ENCODE results near the gene FAM81B. TPM values are rescaled to one million over a fixed set of nuclear protein-coding genes. Genes with fewer than 3 reads are reported as not detected.

Gene FAM81B
- total RNA-seq, 2 experiments from 2014 or later: not detected

GRCh38 chr5:95445442-95445841 is 54.3 kb downstream of the FAM81B start:
- Histone ChIP-seq H3K4me1 (ENCODE audit: insufficient read depth, low read length, poor library complexity, severe bottlenecking) (no peaks in the 10 kb centered on the region), H3K79me2 (ENCODE audit: insufficient read depth, low read depth, low read length) (no peaks in the 10 kb centered on the region), H3K4me3 (ENCODE audit: low read depth, low read length, poor library complexity, severe bottlenecking) (no peak overlapping the region), H3K4me2 (ENCODE audit: low read length) (no peak overlapping the region), H4K20me1 (ENCODE audit: insufficient read depth, low read length) (no peaks in the 10 kb centered on the region), H3K9me2 (ENCODE audit: insufficient read depth, low read length) (no peaks in the 10 kb centered on the region), H3K27ac (ENCODE audit: low read depth, low read length, poor library complexity, severe bottlenecking) (no peak overlapping the region), H2AFZ (ENCODE audit: low read length) (no peak overlapping the region), H3K9me3 (ENCODE audit: low read length) (no peaks in the 10 kb centered on the region), H3K36me3 (ENCODE audit: insufficient read depth, low read length) (no peaks in the 10 kb centered on the region)
- DNase-seq (ENCODE audit: low spot score): no peak
- TF ChIP-seq CTCF (conservative IDR thresholded peaks at IDR 0.05; ENCODE audit: low read length): no peak
- no peak for TF ChIP-seq EZH2phosphoT487 (IDR thresholded peaks at IDR 0.05; ENCODE audit: borderline replicate concordance, low read depth, low read length)
- no TSS peak for BruUV-seq (replicated peaks)
- ChIA-PET CTCF (ENCODE audit: unreplicated experiment) (no interaction called here), POLR2A (interaction anchor here (1.2 kb wide), 1 partner anchor 38 kb away, joined by 3 read pairs; no protein-coding TSS in a partner anchor)
- intact Hi-C loops (cut with micrococcal nuclease; ENCODE audit: unreplicated experiment): no loop called here

GRCh38 chr5:95445995-95446394 is 54.8 kb downstream of the FAM81B start:
- H3K79me2 ChIP-seq (ENCODE audit: insufficient read depth, low read depth, low read length): no peaks in the 10 kb centered on the region
- no peak for TF ChIP-seq CTCF (conservative IDR thresholded peaks at IDR 0.05; ENCODE audit: low read length)
- no peak for TF ChIP-seq EZH2phosphoT487 (IDR thresholded peaks at IDR 0.05; ENCODE audit: borderline replicate concordance, low read depth, low read length)
- DNase-seq (ENCODE audit: low spot score): no peak
- no peaks in the 10 kb centered on the region for H3K9me2 ChIP-seq (ENCODE audit: insufficient read depth, low read length)
- H3K4me1 ChIP-seq (ENCODE audit: insufficient read depth, low read length, poor library complexity, severe bottlenecking): no peaks in the 10 kb centered on the region
- H4K20me1 ChIP-seq (ENCODE audit: insufficient read depth, low read length): no peaks in the 10 kb centered on the region
- H3K9me3 ChIP-seq (ENCODE audit: low read length): no peaks in the 10 kb centered on the region
- no TSS peak for BruUV-seq (replicated peaks)
- H3K36me3 ChIP-seq (ENCODE audit: insufficient read depth, low read length): no peaks in the 10 kb centered on the region
- H3K4me3 ChIP-seq (ENCODE audit: low read depth, low read length, poor library complexity, severe bottlenecking): no peak overlapping the region
- no peak overlapping the region for H2AFZ ChIP-seq (ENCODE audit: low read length)
- CTCF ChIA-PET (ENCODE audit: unreplicated experiment): no interaction called here
- POLR2A ChIA-PET: interaction anchor here (0.9 kb wide), 1 partner anchor 21 kb away, joined by 3 read pairs; no protein-coding TSS in a partner anchor
- no peak overlapping the region for H3K4me2 ChIP-seq (ENCODE audit: low read length)
- no peak overlapping the region for H3K27ac ChIP-seq (ENCODE audit: low read depth, low read length, poor library complexity, severe bottlenecking)
- intact Hi-C loops (cut with micrococcal nuclease; ENCODE audit: unreplicated experiment): no loop called here

DNA sequence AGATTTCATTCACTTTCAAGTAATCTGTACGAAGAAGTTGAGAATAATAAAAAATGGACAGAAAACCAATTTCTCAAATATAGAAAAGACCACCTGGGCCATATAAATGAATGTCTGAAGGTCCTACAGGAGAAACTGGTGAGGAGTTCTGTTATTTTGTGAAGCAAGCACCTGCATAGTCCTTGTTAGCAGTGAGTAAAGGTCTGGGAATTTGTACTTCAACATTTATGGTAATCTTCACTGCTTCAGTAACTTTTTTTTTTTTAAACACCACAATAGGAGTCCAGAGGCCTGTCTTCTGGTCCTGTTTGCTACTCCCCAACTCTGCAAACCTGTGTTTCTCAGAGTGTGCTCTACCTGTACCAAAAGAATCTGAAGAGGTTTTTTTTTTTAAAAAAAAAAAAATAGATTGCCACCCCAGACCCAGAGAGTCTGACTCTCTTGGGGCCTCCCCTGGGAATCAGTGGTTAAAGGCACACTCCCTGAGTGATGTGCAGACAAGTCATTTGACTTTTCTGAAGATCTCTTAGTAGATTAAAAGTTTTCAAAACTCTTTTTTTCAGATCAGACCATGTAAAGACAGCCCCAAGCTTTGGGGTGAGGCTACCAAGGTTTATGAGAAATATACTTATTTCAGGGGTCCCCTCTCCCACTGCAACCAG is 55.5 kb downstream of the FAM81B start:
- CTCF ChIA-PET (ENCODE audit: unreplicated experiment): interaction anchor here (0.6 kb wide), 1 partner anchor 728 kb away, joined by 3 read pairs; no protein-coding TSS in a partner anchor
- Histone ChIP-seq H3K36me3 (ENCODE audit: insufficient read depth, low read length) (no peaks in the 10 kb centered on the region), H3K9me3 (ENCODE audit: low read length) (no peaks in the 10 kb centered on the region), H3K4me3 (ENCODE audit: low read depth, low read length, poor library complexity, severe bottlenecking) (no peak overlapping the region), H2AFZ (ENCODE audit: low read length) (no peak overlapping the region), H3K79me2 (ENCODE audit: insufficient read depth, low read depth, low read length) (no peaks in the 10 kb centered on the region), H4K20me1 (ENCODE audit: insufficient read depth, low read length) (no peaks in the 10 kb centered on the region), H3K4me2 (ENCODE audit: low read length) (no peak overlapping the region), H3K4me1 (ENCODE audit: insufficient read depth, low read length, poor library complexity, severe bottlenecking) (no peaks in the 10 kb centered on the region), H3K9me2 (ENCODE audit: insufficient read depth, low read length) (no peaks in the 10 kb centered on the region), H3K27ac (ENCODE audit: low read depth, low read length, poor library complexity, severe bottlenecking) (no peak overlapping the region)
- POLR2A ChIA-PET: interaction anchor here (0.9 kb wide), 1 partner anchor 20 kb away, joined by 3 read pairs; no protein-coding TSS in a partner anchor
- no TSS peak for BruUV-seq (replicated peaks)
- intact Hi-C loops (cut with micrococcal nuclease; ENCODE audit: unreplicated experiment): no loop called here
- DNase-seq (ENCODE audit: low spot score): no peak
- no peak for TF ChIP-seq CTCF (conservative IDR thresholded peaks at IDR 0.05; ENCODE audit: low read length)
- no peak for TF ChIP-seq EZH2phosphoT487 (IDR thresholded peaks at IDR 0.05; ENCODE audit: borderline replicate concordance, low read depth, low read length)

Measured in OCI-LY7 (cell line).